Gastroesophageal sphincter (tissue), 4 donors: Measurements from ENCODE around the gene ALKBH2. TPM values are rescaled to one million over a fixed set of nuclear protein-coding genes. Genes with fewer than 3 reads are reported as not detected.

Source experiments
- ATAC-seq: fragments of 150-250 bp; one replicate; pipeline ENCODE4 v1.9.1; 2016; ENCODE audit warnings: mild to moderate bottlenecking, moderate library complexity
- H3K27ac ChIP-seq, 4 donors: fragments of 200-600 bp; sonication (generic) in 3 of 4; 1 replicate in 3 of 4; 2 replicates in 1 of 4; pipeline ENCODE4 v1.5.1; 2016 to 2019
- H3K27me3 ChIP-seq: fragments of 200-600 bp; sonication (generic); one replicate; pipeline ENCODE4 v1.5.1; 2019
- H3K36me3 ChIP-seq, 2 donors: fragments of 200-600 bp; sonication (generic); one replicate each; pipeline ENCODE4 v1.5.1; 2019; ENCODE audit warnings: control low read depth in 1 of 2
- H3K4me1 ChIP-seq, 3 donors: fragments of 200-600 bp; sonication (generic); 1 replicate in 2 of 3; 2 replicates in 1 of 3; pipeline ENCODE4 v1.5.1; 2016 to 2019; ENCODE audit warnings: control low read depth in 2 of 3
- H3K4me3 ChIP-seq, 2 donors: fragments of 200-600 bp; sonication (generic); one replicate each; pipeline ENCODE4 v1.5.1; 2019; ENCODE audit warnings: mild to moderate bottlenecking in 1 of 2, moderate library complexity in 1 of 2
- H3K9me3 ChIP-seq, 3 donors: fragments of 200-600 bp; sonication (generic); one replicate each; pipeline ENCODE4 v1.5.1; 2017 to 2019; ENCODE audit warnings: control low read depth in 2 of 3
- CTCF ChIP-seq, 4 experiments: fragments of 200-600 bp in 2 of 4; fragments of 450-650 bp in 2 of 4; sonication (generic) in 1 of 4; IDR thresholded peaks; one replicate each; pipeline ENCODE4 v1.5.1; 2017 to 2019; ENCODE audit warnings: antibody characterized with exemption in 4 of 4, mild to moderate bottlenecking in 2 of 4, moderate library complexity in 2 of 4
- EP300 ChIP-seq: sonication (generic); formaldehyde crosslinking; IDR thresholded peaks from one replicate; pipeline ENCODE4 v1.6.1; 2017; ENCODE audit warnings: antibody characterized with exemption, mild to moderate bottlenecking
- POLR2A ChIP-seq, 2 donors: fragments of 450-650 bp; IDR thresholded peaks; one replicate each; pipeline ENCODE4 v1.6.1; 2017; ENCODE audit warnings: antibody characterized with exemption in 2 of 2, mild to moderate bottlenecking in 2 of 2, moderate library complexity in 1 of 2
- POLR2AphosphoS5 ChIP-seq: sonication (generic); formaldehyde crosslinking; IDR thresholded peaks from one replicate; pipeline ENCODE4 v1.6.1; 2017; ENCODE audit warnings: antibody characterized with exemption
- WGBS, 2 donors: methylation state at CpG; one replicate each; pipeline ENCODE4 v1.1.5; 2018; ENCODE audit warnings: low coverage in 1 of 2; 5-methylcytosine and 5-hydroxymethylcytosine counted together
- total RNA-seq, 4 donors: library from RNA; depleted of rRNA; stranded (reverse); fragments of >200 nt; gene quantifications; one replicate each; pipeline ENCODE4 v1.1.0, GENCODE V29; 2016

Gene ALKBH2
- total RNA-seq, 4 donors from 2014 or later: 13.5 to 21.9 (median 16.9) TPM

- TF ChIP-seq POLR2A (IDR thresholded peaks at IDR 0.05) (no peak), POLR2AphosphoS5 (no peak), CTCF (IDR thresholded peaks at IDR 0.05) (no peak), EP300 (no peak)
- peaks cover 0 to 61% (median 7%) of the 10 kb centered on the region in 3 donors for H3K4me1 ChIP-seq
- no peak for ATAC-seq
- no peaks in the 10 kb centered on the region for H3K36me3 ChIP-seq
- WGBS, 2 donors: 86 to 92% methylated on average over 9 to 11 of the region's 13 CpGs
- H3K9me3 ChIP-seq: no peaks in the 10 kb centered on the region
- no peaks in the 10 kb centered on the region for H3K27me3 ChIP-seq
- H3K27ac ChIP-seq: peak overlapping the region in 2 of 4 donors; percentile 41 to 70
- H3K4me3 ChIP-seq: no peak overlapping the region
Measured at GRCh38 chr12:109127533-109128242, 34.4 kb upstream of the ALKBH2 start.

- no peaks in the 10 kb centered on the region for H3K9me3 ChIP-seq
- peaks cover 0 to 52% (median 7%) of the 10 kb centered on the region in 3 donors for H3K4me1 ChIP-seq
- peak overlapping the region in 3 of 4 donors; percentile 41 to 70 (median 47) for H3K27ac ChIP-seq
- H3K27me3 ChIP-seq: no peaks in the 10 kb centered on the region
- H3K4me3 ChIP-seq: no peak overlapping the region
- TF ChIP-seq POLR2AphosphoS5 (peak; percentile 43), POLR2A (IDR thresholded peaks at IDR 0.05) (no peak)
- ATAC-seq: peak; percentile 70
- WGBS, 2 donors: 17 to 26% methylated on average over 1 to 2 of the region's 3 CpGs
- no peaks in the 10 kb centered on the region for H3K36me3 ChIP-seq
Measured at GRCh38 chr12:109126784-109127183, 33.5 kb upstream of the ALKBH2 start.

GRCh38 chr12:109125791-109126190 is 32.5 kb upstream of the ALKBH2 start:
- TF ChIP-seq EP300 (no peak), CTCF (IDR thresholded peaks at IDR 0.05) (no peak), POLR2AphosphoS5 (no peak), POLR2A (IDR thresholded peaks at IDR 0.05) (no peak)
- H3K36me3 ChIP-seq: no peaks in the 10 kb centered on the region
- no peak overlapping the region for H3K4me3 ChIP-seq
- WGBS, 2 donors: 93 to 97% methylated on average over 2 to 6 of the region's 7 CpGs
- no peak for ATAC-seq
- H3K27ac ChIP-seq: peak overlapping the region in 3 of 4 donors; percentile 41 to 70 (median 47)
- H3K27me3 ChIP-seq: no peaks in the 10 kb centered on the region
- no peaks in the 10 kb centered on the region for H3K9me3 ChIP-seq
- H3K4me1 ChIP-seq: peaks cover 0 to 42% (median 3%) of the 10 kb centered on the region in 3 donors

GRCh38 chr12:109124878-109125648 is 31.8 kb upstream of the ALKBH2 start:
- Histone ChIP-seq H3K36me3 (no peaks in the 10 kb centered on the region), H3K4me1 (peaks cover 0 to 40% (median 3%) of the 10 kb centered on the region in 3 donors), H3K4me3 (no peak overlapping the region), H3K9me3 (no peaks in the 10 kb centered on the region), H3K27ac (peak overlapping the region in 2 of 4 donors; percentile 5 to 39), H3K27me3 (no peaks in the 10 kb centered on the region)
- TF ChIP-seq POLR2AphosphoS5 (no peak), EP300 (no peak), CTCF (IDR thresholded peaks at IDR 0.05) (no peak), POLR2A (IDR thresholded peaks at IDR 0.05) (no peak)
- ATAC-seq: no peak
- 66 to 71% methylated on average over 5 to 7 of the region's 12 CpGs for WGBS, 2 donors

GRCh38 chr12:109121346-109121880 is 28.1 kb upstream of the ALKBH2 start:
- ATAC-seq: no peak
- peaks cover 2 to 50% (median 7%) of the 10 kb centered on the region in 3 donors for H3K4me1 ChIP-seq
- no peaks in the 10 kb centered on the region for H3K27me3 ChIP-seq

More at GRCh38 chr12:109121346-109121880, 28.1 kb upstream of the ALKBH2 start:
- Histone ChIP-seq H3K4me3 (no peak overlapping the region), H3K9me3 (no peaks in the 10 kb centered on the region), H3K36me3 (no peaks in the 10 kb centered on the region), H3K27ac (peak overlapping the region in 1 of 4 donors; percentile 97)
- 80 to 94% methylated on average over 1 to 2 of the region's 3 CpGs for WGBS, 2 donors
- TF ChIP-seq POLR2A (IDR thresholded peaks at IDR 0.05): no peak
- no peak for TF ChIP-seq POLR2AphosphoS5
- no peak for TF ChIP-seq EP300
- no peak for TF ChIP-seq CTCF (IDR thresholded peaks at IDR 0.05)
